GM20000 (cell line): ENCODE data around the gene ALS2.

ENCODE experiments used
- DNase-seq: peaks from one replicate; pipeline ENCODE4 v3.0.0; 2012; ENCODE audit warnings: low spot score
- TF ChIP-seq, protein P1 (sequence below): IDR thresholded peaks from 2 replicates; pipeline ENCODE4 v1.5.1; 2012; ENCODE audit warnings: mild to moderate bottlenecking, control low read depth; ENCODE audit errors: extremely low read depth, missing control alignments

Gene ALS2

DNA sequence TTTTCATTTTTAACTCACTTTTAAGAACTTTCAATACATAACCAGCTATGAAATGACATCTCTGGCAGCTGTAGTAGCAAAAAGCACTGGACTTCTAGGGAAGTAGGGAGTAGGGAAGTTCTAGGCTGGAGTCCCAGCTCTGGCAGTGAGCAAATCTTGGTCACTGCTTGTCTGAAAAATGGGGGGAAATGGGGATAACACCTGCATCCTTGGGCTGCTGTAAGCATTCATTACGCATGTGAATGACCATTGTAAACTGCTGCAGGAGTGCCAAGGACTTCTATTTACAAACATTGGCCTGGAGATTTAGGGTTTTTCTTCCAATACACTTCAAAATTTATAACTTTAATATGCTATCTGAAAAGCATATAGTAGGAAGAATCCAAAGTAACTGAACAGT, 81.3 kb downstream of the ALS2 start:
- TF ChIP-seq, protein P1, sequence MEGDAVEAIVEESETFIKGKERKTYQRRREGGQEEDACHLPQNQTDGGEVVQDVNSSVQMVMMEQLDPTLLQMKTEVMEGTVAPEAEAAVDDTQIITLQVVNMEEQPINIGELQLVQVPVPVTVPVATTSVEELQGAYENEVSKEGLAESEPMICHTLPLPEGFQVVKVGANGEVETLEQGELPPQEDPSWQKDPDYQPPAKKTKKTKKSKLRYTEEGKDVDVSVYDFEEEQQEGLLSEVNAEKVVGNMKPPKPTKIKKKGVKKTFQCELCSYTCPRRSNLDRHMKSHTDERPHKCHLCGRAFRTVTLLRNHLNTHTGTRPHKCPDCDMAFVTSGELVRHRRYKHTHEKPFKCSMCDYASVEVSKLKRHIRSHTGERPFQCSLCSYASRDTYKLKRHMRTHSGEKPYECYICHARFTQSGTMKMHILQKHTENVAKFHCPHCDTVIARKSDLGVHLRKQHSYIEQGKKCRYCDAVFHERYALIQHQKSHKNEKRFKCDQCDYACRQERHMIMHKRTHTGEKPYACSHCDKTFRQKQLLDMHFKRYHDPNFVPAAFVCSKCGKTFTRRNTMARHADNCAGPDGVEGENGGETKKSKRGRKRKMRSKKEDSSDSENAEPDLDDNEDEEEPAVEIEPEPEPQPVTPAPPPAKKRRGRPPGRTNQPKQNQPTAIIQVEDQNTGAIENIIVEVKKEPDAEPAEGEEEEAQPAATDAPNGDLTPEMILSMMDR, result no peak
- DNase-seq, result no peak

DNA sequence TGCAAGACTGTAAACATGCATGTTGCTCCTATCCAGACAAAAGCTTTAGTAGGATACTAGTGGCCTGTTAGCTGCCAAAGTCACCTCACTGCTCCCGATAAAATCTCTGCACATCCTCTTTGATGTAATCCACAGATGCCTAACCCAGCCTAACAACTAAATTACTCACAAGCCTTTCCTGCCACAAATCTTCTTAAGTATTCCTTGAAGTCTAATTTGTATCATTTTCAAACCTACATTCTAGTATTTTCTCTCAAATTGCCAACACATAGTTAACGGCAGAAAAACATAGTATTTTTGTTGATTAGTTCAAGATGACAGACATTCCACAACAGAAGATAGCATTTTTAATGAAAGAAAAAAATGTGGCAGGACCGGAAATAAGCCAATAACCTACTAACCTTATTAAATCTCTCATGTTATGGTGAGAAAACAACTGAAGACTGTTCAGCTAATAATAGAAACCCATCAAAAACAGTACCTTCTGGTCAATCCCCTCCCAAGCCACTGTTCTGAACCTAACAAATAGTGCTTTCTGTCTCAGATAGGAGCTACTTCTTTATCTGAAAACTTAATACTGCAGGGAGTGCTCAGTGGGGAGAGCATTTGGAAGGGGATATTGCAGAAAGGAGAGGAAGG, 82.0 kb downstream of the ALS2 start, which contains the start of gene MPP4:
Gene MPP4, minus strand, starts transcription at position 57 of the 639 bp plus-strand sequence. CDS start 4,690 bp downstream, outside the sequence.
- TF ChIP-seq, protein P1, result no peak
- no peak for DNase-seq

DNA sequence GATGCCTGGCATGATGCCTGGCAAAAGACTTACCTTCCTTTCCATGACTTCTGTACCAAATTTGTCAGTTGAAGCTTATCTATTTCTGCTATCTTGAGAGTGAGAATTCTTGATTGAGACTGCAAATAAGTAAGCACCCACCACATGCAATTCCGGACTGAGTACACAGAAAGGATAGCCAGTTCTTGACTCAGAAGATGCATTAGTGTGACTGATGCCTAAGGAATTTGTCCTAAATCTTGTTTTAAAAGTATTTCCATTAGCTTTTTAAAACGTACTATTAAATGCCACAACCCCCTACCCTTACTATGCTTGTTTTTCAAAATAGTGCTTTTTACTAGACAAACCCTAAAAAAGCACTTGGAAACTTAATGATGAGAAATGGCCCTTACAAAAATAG, 82.8 kb downstream of the ALS2 start:
- TF ChIP-seq, protein P1, result no peak
- no peak for DNase-seq

DNA sequence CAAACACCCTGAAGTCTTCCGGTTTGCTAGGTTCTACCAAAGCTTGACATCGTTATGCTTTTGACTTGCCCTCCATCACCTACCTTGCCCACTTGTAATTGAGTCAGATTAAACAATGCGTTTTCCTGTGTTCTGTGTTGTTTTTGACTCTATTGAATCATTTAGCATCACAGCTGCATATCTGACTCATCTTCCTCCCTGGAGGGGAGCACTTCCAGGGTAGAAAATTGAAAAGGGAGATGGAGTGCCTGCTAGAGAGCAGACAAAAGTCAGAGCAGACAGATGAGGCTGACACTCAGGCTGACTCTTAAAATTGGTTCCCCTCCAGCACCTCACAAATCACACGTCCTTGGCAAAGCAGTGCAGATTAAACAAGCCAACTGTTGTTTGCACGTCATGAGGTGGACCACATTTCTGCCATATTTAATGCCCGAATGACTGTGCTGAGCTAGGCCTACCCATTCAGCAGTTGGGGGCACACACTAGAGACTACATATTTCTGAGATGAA, 84.5 kb downstream of the ALS2 start:
- no peak for DNase-seq
- TF ChIP-seq, protein P1, result no peak

DNA sequence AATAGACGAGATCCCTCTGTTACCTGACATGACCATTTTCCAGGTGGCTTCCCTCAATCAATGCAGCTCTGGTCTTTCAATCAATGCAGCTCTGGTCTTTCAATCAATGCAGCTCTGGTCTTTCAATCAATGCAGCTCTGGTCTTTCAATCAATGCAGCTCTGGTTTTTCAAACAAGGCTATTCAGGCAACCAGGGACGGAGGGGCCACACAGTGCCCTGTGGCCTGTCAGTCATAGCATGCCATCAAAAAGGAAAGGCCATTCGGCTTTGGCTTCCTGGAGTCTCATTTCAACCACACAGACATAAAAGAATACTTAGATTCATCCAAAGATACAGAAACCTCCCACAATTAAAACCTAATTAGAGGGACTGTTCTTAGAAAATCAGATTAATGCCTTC, 95.6 kb downstream of the ALS2 start:
- no peak for DNase-seq

DNA sequence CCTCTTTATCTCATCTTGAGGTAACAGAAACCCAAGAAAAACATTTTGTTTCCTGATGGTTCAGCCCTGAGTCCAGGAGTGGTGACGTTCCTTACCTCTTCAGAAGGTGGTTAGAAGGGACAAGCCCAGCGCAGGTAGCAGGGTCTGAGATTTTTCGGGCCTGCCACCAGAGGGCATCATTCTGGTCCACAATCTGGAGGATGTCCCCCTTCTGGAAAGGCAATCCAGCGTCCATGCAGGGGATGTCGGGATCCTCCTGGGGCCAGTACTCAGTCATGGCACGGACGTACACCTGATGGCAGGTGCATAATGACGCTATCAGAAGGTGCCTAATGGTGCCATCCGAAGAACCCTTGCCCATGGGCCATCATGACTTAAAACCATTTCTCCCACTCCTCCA, 100.0 kb downstream of the ALS2 start:
- DNase-seq, result peak; percentile 22
- TF ChIP-seq, protein P1, result peak; percentile 46

More for the DNA sequence above, 95.6 kb downstream of the ALS2 start:
- TF ChIP-seq, protein P1, result no peak

DNA sequence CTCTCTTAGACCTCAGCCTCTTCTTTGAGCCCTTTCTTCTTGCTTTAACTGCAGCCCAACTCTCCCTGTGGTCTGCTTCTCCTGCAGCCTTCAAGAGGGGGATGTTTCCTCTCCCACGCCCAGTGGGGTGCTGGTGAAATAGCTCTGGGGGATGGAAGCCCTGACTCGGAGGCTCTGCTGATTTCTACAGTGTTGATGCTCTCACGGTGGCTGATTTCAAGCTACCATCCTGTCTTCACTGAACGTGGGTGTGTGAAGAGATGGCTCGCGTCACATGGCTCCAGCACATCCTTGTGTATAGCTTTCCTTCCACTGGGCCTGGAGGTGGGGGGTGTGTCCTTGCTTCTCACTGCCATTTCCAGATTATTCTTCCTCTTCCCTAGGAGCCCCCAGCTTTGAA, 102.3 kb downstream of the ALS2 start:
- TF ChIP-seq, protein P1, result no peak

More for the DNA sequence above, 102.3 kb downstream of the ALS2 start:
- no peak for DNase-seq
